Liver (tissue), 9 donors: ENCODE results near the gene SLC30A1. TPM values are rescaled to one million over a fixed set of nuclear protein-coding genes. Genes with fewer than 3 reads are reported as not detected.

Experiments
- DNase-seq: peaks from one replicate; pipeline ENCODE4 v3.0.0-alpha.2; 2017; ENCODE audit warnings: low spot score
- H3K27ac ChIP-seq, 2 donors: one replicate each; pipeline ENCODE4 v1.7.0; 2013; ENCODE audit warnings: inconsistent platforms in 2 of 2, low read length in 2 of 2, control low read depth in 1 of 2, low read depth in 1 of 2, mild to moderate bottlenecking in 1 of 2
- H3K27me3 ChIP-seq, 4 donors: one replicate each; pipeline versions ENCODE4 v1.6.1 to v1.7.0; 2013; ENCODE audit warnings: low read length in 3 of 4, inconsistent platforms in 1 of 4, mild to moderate bottlenecking in 1 of 4, moderate library complexity in 1 of 4; ENCODE audit not compliant: control insufficient read depth in 4 of 4, insufficient read depth in 4 of 4
- H3K36me3 ChIP-seq, 4 donors: one replicate each; pipeline versions ENCODE4 v1.6.1 to v1.7.0; 2013; ENCODE audit warnings: low read length in 3 of 4, mild to moderate bottlenecking in 3 of 4, low read depth in 1 of 4, moderate library complexity in 1 of 4; ENCODE audit not compliant: control insufficient read depth in 4 of 4, insufficient read depth in 3 of 4
- H3K4me1 ChIP-seq, 4 donors: one replicate each; pipeline versions ENCODE4 v1.6.1 to v1.7.0; 2013; ENCODE audit warnings: low read length in 3 of 4, mild to moderate bottlenecking in 3 of 4, moderate library complexity in 1 of 4; ENCODE audit not compliant: control insufficient read depth in 4 of 4, insufficient read depth in 4 of 4
- H3K4me3 ChIP-seq, 3 donors: one replicate each; pipeline versions ENCODE4 v1.6.1 to v1.7.0; 2013; ENCODE audit warnings: low read length in 3 of 3, control low read depth in 1 of 3, low read depth in 1 of 3, mild to moderate bottlenecking in 1 of 3
- H3K9ac ChIP-seq, 2 donors: one replicate each; pipeline ENCODE4 v1.7.0; 2013; ENCODE audit warnings: low read length in 2 of 2, mild to moderate bottlenecking in 2 of 2, moderate library complexity in 2 of 2, control low read depth in 1 of 2, low read depth in 1 of 2
- H3K9me3 ChIP-seq, 4 donors: one replicate each; pipeline versions ENCODE4 v1.6.1 to v1.7.0; 2013; ENCODE audit warnings: low read length in 3 of 4; ENCODE audit not compliant: control insufficient read depth in 4 of 4
- EGR1 ChIP-seq, 2 donors: IDR thresholded peaks; 2 replicates each; pipeline ENCODE4 v1.6.1; 2016 to 2018; ENCODE audit warnings: antibody characterized with exemption in 2 of 2, low read depth in 2 of 2
- FOXA1 ChIP-seq: IDR thresholded peaks from 2 replicates; pipeline ENCODE4 v1.6.1; 2016; ENCODE audit warnings: antibody characterized with exemption
- GABPA ChIP-seq, 2 donors: IDR thresholded peaks in 1 of 2; conservative IDR thresholded peaks in 1 of 2; 2 replicates each; pipeline ENCODE4 v1.6.1; 2016; ENCODE audit warnings: antibody characterized with exemption in 2 of 2, mild to moderate bottlenecking in 1 of 2, moderate library complexity in 1 of 2
- HNF4A ChIP-seq, 2 donors: conservative IDR thresholded peaks; 2 replicates each; pipeline ENCODE4 v1.6.1; 2016; ENCODE audit warnings: antibody characterized with exemption in 2 of 2, mild to moderate bottlenecking in 2 of 2
- HNF4G ChIP-seq: IDR thresholded peaks from 2 replicates; pipeline ENCODE4 v1.6.1; 2016; ENCODE audit warnings: antibody characterized with exemption
- JUND ChIP-seq, 2 donors: IDR thresholded peaks; 2 replicates each; pipeline ENCODE4 v1.6.1; 2016; ENCODE audit warnings: antibody characterized with exemption in 2 of 2
- RXRA ChIP-seq, 2 donors: IDR thresholded peaks; 2 replicates each; pipeline ENCODE4 v1.6.1; 2017 to 2018; ENCODE audit warnings: antibody characterized with exemption in 2 of 2, mild to moderate bottlenecking in 1 of 2
- SP1 ChIP-seq: IDR thresholded peaks from 2 replicates; pipeline ENCODE4 v1.6.1; 2018; ENCODE audit warnings: antibody characterized with exemption, mild to moderate bottlenecking
- TAF1 ChIP-seq: conservative IDR thresholded peaks from 2 replicates; pipeline ENCODE4 v1.6.1; 2016; ENCODE audit warnings: antibody characterized with exemption, mild to moderate bottlenecking
- YY1 ChIP-seq: IDR thresholded peaks from 2 replicates; pipeline ENCODE4 v1.6.1; 2016; ENCODE audit warnings: antibody characterized with exemption, mild to moderate bottlenecking
- WGBS: extraction: QIAGEN DNeasy Blood & Tissue Kit; methylation state at CpG from one replicate; pipeline ENCODE4 v1.1.7; 2013; 5-methylcytosine and 5-hydroxymethylcytosine counted together
- polyA plus RNA-seq, 2 donors: library from polyadenylated mRNA; stranded (reverse) in 1 of 2; unstranded in 1 of 2; fragments of 200-250 nt in 1 of 2; fragments of >200 nt in 1 of 2; fragmentation: Nextera tagmentation in 1 of 2; extraction: Ambion mirVana in 1 of 2; gene quantifications; one replicate each; pipeline versions ENCODE4 v1.2.1 to v1.2.3, GENCODE V29; 2013 to 2015
- total RNA-seq, 2 donors: library from RNA; depleted of rRNA; stranded (reverse); fragments of >200 nt; gene quantifications; one replicate each; pipeline ENCODE4 v1.2.3, GENCODE V29; 2014
- TF ChIP-seq, protein P1 (sequence below): IDR thresholded peaks from 2 replicates; pipeline ENCODE4 v1.6.1; 2016; ENCODE audit warnings: antibody characterized with exemption
- TF ChIP-seq, protein P2 (sequence below): IDR thresholded peaks from 2 replicates; pipeline ENCODE4 v1.6.1; 2016; ENCODE audit warnings: antibody characterized with exemption, mild to moderate bottlenecking
- TF ChIP-seq, protein P3 (sequence below): IDR thresholded peaks from 2 replicates; pipeline ENCODE4 v1.6.1; 2016; ENCODE audit warnings: antibody characterized with exemption
- TF ChIP-seq, protein P4 (sequence below): fragments of 150-350 bp; IDR thresholded peaks from 2 replicates; pipeline ENCODE4 v1.5.1; 2017; ENCODE audit warnings: improper control_type of control experiment, low read depth, low read length; ENCODE audit not compliant: missing input control
- donor health status: healthy.
- donor health status: healthy.
- donor health status: healthy.
- donor health status: healthy.
- donor health status: healthy.

SLC30A1 gene
- total and polyA plus RNA-seq, 4 donors, result 14.9 to 83.3 (median 39.4) TPM

DNA sequence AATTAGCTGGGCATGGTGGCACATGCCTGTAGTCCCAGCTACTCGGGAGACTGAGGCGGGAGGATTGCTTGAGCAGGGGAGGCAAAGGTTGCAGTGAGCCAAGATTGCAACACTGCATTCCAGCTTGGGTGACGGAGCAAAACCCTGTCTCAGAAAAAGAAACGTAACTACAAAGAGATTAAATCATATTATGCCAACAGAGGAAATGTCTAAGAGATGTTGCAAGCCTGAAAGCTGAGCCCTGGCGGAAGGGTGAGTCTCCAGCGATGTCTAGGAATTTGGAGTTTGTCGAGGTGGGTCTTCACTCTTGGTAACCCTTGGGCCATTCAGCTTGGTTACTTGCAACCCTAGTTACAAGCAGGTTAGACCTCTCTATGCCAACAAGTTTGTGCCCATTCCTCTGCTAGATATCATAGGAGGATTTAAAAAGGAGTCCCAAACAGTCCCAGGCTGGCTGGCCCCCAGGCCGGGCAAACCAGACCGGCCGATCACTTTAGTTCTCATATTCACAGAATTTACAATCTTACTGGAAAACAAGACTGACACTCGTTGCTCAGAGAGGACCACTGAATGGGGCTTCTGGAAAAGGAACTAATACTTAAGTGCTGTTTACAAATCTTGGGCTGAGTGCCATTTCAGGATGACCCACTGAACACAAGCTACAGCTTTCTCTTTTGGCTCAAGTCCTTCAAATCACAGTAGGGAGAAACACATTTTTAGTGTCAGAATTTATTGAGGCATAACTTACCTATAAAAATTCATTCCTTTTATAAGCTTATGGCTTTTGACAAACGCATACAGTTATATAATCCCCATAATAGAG is 27.1 kb downstream of the SLC30A1 start:
- H3K27me3 ChIP-seq, result no peaks in the 10 kb centered on the region
- H3K9me3 ChIP-seq, result no peaks in the 10 kb centered on the region
- no peaks in the 10 kb centered on the region for H3K4me1 ChIP-seq
- no peak for DNase-seq
- H3K4me3 ChIP-seq, result no peak overlapping the region
- TF ChIP-seq JUND (IDR thresholded peaks at IDR 0.05), result no peak
- no peak for TF ChIP-seq SP1
- no peak for TF ChIP-seq TAF1
- no peak for TF ChIP-seq HNF4G
- TF ChIP-seq, protein P1, sequence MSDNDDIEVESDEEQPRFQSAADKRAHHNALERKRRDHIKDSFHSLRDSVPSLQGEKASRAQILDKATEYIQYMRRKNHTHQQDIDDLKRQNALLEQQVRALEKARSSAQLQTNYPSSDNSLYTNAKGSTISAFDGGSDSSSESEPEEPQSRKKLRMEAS, result no peak
- TF ChIP-seq, protein P2, sequence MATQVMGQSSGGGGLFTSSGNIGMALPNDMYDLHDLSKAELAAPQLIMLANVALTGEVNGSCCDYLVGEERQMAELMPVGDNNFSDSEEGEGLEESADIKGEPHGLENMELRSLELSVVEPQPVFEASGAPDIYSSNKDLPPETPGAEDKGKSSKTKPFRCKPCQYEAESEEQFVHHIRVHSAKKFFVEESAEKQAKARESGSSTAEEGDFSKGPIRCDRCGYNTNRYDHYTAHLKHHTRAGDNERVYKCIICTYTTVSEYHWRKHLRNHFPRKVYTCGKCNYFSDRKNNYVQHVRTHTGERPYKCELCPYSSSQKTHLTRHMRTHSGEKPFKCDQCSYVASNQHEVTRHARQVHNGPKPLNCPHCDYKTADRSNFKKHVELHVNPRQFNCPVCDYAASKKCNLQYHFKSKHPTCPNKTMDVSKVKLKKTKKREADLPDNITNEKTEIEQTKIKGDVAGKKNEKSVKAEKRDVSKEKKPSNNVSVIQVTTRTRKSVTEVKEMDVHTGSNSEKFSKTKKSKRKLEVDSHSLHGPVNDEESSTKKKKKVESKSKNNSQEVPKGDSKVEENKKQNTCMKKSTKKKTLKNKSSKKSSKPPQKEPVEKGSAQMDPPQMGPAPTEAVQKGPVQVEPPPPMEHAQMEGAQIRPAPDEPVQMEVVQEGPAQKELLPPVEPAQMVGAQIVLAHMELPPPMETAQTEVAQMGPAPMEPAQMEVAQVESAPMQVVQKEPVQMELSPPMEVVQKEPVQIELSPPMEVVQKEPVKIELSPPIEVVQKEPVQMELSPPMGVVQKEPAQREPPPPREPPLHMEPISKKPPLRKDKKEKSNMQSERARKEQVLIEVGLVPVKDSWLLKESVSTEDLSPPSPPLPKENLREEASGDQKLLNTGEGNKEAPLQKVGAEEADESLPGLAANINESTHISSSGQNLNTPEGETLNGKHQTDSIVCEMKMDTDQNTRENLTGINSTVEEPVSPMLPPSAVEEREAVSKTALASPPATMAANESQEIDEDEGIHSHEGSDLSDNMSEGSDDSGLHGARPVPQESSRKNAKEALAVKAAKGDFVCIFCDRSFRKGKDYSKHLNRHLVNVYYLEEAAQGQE, result no peak
- TF ChIP-seq, protein P3, sequence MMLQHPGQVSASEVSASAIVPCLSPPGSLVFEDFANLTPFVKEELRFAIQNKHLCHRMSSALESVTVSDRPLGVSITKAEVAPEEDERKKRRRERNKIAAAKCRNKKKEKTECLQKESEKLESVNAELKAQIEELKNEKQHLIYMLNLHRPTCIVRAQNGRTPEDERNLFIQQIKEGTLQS, result no peak
- TF ChIP-seq, protein P4, sequence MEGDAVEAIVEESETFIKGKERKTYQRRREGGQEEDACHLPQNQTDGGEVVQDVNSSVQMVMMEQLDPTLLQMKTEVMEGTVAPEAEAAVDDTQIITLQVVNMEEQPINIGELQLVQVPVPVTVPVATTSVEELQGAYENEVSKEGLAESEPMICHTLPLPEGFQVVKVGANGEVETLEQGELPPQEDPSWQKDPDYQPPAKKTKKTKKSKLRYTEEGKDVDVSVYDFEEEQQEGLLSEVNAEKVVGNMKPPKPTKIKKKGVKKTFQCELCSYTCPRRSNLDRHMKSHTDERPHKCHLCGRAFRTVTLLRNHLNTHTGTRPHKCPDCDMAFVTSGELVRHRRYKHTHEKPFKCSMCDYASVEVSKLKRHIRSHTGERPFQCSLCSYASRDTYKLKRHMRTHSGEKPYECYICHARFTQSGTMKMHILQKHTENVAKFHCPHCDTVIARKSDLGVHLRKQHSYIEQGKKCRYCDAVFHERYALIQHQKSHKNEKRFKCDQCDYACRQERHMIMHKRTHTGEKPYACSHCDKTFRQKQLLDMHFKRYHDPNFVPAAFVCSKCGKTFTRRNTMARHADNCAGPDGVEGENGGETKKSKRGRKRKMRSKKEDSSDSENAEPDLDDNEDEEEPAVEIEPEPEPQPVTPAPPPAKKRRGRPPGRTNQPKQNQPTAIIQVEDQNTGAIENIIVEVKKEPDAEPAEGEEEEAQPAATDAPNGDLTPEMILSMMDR, result no peak
- TF ChIP-seq EGR1 (IDR thresholded peaks at IDR 0.05; ENCODE audit: low read depth in 2 of 2), result no peak
- no peak for TF ChIP-seq HNF4A (conservative IDR thresholded peaks at IDR 0.05)
- TF ChIP-seq YY1, result no peak
- no peak overlapping the region for H3K27ac ChIP-seq
- H3K36me3 ChIP-seq, result no peaks in the 10 kb centered on the region
- no peak overlapping the region for H3K9ac ChIP-seq
- WGBS, result 72% methylated on average over 12 of the region's 12 CpGs

DNA sequence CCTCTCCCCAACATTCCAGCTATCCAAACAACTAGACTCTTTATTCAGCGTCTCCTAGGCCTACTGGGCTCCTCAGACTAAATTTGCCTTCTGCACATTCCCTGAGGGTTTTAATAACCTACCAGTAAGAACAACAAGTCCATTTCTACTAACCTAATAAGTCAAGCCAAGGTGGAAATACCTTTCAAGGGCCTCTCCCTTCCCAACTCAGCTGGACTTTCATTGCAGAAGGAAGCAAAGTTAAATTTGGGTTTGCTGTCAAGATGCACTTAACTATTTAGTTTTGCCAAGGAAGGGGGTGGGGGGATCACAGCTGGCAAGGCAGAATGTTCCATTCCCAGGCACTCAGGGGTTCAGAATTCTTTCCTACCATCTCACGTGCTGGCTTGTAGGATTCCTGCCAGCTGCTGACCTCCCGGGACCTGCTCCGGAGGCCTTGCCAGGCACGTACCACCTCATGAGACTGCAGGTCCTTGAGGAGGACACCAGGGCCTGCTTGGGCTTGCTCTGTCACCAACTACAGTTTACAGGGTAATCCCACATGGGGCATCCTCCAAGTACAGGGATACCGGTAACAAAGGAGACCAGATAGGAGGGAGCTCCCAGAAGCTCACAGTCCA is 29.8 kb downstream of the SLC30A1 start:
- TF ChIP-seq HNF4G (no peak), GABPA (IDR thresholded peaks at IDR 0.05 in 1 of 2, conservative IDR thresholded peaks at IDR 0.05 in 1 of 2) (no peak), EGR1 (IDR thresholded peaks at IDR 0.05; ENCODE audit: low read depth in 2 of 2) (no peak), FOXA1 (no peak), RXRA (IDR thresholded peaks at IDR 0.05) (no peak)
- TF ChIP-seq, protein P1, result no peak
- TF ChIP-seq, protein P3, result no peak
- no peaks in the 10 kb centered on the region for H3K27me3 ChIP-seq
- no peak overlapping the region for H3K9ac ChIP-seq
- 92% methylated on average over 6 of the region's 6 CpGs for WGBS
- H3K36me3 ChIP-seq, result no peaks in the 10 kb centered on the region
- no peaks in the 10 kb centered on the region for H3K4me1 ChIP-seq
- H3K4me3 ChIP-seq, result no peak overlapping the region
- DNase-seq, result no peak
- no peaks in the 10 kb centered on the region for H3K9me3 ChIP-seq
- H3K27ac ChIP-seq, result no peak overlapping the region
